AG09319 (cell line): ENCODE data around the gene TAS2R16.

Source experiments
- DNase-seq: peaks from one replicate; pipeline ENCODE4 v3.0.0-alpha.2; 2010; ENCODE audit warnings: low read depth; ENCODE audit errors: extremely low read depth
- TF ChIP-seq, protein P1 (sequence below): IDR thresholded peaks from 2 replicates; pipeline ENCODE4 v1.5.1; 2011; ENCODE audit warnings: low read depth, mild to moderate bottlenecking, inconsistent platforms, low read length, moderate library complexity

Gene TAS2R16

GRCh38 chr7:123003539-123004126, 8.1 kb upstream of the TAS2R16 start:
- TF ChIP-seq, protein P1, sequence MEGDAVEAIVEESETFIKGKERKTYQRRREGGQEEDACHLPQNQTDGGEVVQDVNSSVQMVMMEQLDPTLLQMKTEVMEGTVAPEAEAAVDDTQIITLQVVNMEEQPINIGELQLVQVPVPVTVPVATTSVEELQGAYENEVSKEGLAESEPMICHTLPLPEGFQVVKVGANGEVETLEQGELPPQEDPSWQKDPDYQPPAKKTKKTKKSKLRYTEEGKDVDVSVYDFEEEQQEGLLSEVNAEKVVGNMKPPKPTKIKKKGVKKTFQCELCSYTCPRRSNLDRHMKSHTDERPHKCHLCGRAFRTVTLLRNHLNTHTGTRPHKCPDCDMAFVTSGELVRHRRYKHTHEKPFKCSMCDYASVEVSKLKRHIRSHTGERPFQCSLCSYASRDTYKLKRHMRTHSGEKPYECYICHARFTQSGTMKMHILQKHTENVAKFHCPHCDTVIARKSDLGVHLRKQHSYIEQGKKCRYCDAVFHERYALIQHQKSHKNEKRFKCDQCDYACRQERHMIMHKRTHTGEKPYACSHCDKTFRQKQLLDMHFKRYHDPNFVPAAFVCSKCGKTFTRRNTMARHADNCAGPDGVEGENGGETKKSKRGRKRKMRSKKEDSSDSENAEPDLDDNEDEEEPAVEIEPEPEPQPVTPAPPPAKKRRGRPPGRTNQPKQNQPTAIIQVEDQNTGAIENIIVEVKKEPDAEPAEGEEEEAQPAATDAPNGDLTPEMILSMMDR, result no peak

GRCh38 chr7:122989577-122989976, 5.9 kb downstream of the TAS2R16 start:
- DNase-seq, result no peak
- TF ChIP-seq, protein P1, result no peak

More at GRCh38 chr7:123003539-123004126, 8.1 kb upstream of the TAS2R16 start:
- DNase-seq, result no peak

DNA sequence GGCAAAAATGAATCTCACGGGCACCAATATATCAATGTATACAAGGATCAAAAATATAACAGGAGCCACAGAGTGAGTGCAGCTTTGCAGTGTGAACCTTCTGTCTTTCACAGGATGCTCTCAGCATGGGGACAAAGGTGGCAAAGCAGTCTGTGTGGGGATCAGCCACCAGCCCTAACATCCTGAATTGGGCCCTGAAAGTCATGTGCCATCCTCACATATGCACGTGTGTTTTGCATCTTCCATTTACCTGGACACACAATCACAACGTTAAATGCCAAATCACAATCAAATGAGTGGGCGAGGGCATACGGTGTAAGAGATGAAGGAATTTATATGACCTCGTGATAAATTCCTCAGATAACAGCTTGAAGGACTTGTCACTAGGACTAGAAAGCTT, 6.5 kb downstream of the TAS2R16 start:
- DNase-seq, result no peak
- TF ChIP-seq, protein P1, result no peak

DNA sequence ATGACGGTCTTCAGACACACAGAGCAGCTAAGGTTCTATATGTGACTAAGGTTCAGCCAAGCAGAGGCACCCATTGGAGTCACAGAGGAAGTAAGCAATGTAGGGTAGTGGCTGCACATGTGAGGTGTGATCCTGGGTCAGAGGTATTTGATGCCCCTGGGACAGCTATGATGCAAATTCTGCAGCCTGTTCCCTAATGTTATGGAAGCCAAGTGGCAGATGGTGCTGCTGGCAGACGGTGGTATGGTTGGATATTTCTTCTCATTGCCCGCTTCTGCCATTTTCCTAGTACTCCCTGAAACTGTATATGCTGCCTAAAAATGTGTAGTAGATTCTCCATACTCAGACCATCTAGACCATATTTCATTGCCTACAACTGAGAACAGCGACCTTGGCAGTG, 7.2 kb downstream of the TAS2R16 start:
- TF ChIP-seq, protein P1, result no peak
- no peak for DNase-seq

GRCh38 chr7:122987463-122987862, 8.0 kb downstream of the TAS2R16 start:
- TF ChIP-seq, protein P1, result no peak
- no peak for DNase-seq

DNA sequence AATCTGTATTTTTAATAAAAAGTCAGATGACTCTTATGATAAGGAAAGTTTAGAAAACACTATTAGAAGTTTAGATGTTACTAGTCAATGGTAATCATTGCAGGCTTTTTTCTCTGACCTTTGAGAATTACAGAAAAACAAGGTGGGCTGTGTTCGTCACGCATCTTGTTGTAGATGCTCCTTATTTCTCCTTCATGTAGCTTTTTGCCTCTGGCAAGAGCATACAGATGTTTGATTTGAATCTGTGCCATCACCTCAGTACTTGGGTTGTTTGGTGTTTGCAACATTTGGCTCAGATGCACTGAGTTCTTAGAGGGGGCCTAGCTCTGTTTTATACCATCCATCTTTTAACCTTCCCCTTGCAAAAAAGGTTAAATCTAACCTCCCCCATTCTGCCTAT, 11.5 kb downstream of the TAS2R16 start:
- no peak for DNase-seq
- TF ChIP-seq, protein P1, result no peak

DNA sequence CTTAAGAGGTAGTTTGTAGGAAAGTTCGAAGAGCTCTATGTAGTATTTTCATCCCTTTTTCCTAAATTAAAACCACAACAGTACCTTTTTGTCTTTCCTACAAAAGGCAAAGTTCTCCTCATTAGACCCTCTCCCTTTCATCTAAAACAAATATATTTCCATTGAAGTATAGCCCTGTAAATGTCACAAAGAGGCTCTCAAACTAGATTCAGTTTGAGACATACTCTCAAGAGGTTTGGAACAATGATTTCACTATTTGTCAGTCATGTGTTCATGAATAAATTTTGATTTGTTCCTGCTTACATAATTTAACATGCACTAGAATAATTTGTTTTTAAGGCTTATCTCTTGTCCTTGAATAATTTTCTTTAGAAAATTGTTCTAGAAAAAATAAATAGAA, 12.2 kb downstream of the TAS2R16 start:
- TF ChIP-seq, protein P1, result no peak
- no peak for DNase-seq
